Left lung (tissue), 10 donors: ENCODE measurements around the gene CRNKL1. TPM values are rescaled to one million over a fixed set of nuclear protein-coding genes. Genes with fewer than 3 reads are reported as not detected.
A peak's percentile ranks its signal among the peaks of the same experiment; 100 is the strongest.

Experiments
- ATAC-seq: fragments of 200-7000 bp; cut with Tn5 transposase; one replicate; pipeline ENCODE4 v1.9.1; 2020; ENCODE audit warnings: moderate library complexity
- DNase-seq, 4 donors: peaks; one replicate each; pipeline ENCODE4 v3.0.0-alpha.2; 2013 to 2020
- H3K27ac ChIP-seq, 2 donors: fragments of 200-600 bp; sonication (generic) in 1 of 2; one replicate each; pipeline versions ENCODE4 v1.5.0 to v1.8.0; 2020 to 2021
- H3K27me3 ChIP-seq, 2 donors: fragments of 200-600 bp; sonication (generic) in 1 of 2; one replicate each; pipeline versions ENCODE4 v1.5.0 to v1.8.0; 2020 to 2021
- H3K36me3 ChIP-seq, 2 donors: fragments of 200-600 bp; sonication (generic) in 1 of 2; one replicate each; pipeline versions ENCODE4 v1.5.0 to v1.8.0; 2020 to 2021
- H3K4me1 ChIP-seq, 2 donors: fragments of 200-600 bp; one replicate each; pipeline ENCODE4 v1.8.0; 2021
- H3K4me3 ChIP-seq, 2 donors: fragments of 200-600 bp; sonication (generic) in 1 of 2; one replicate each; pipeline versions ENCODE4 v1.5.0 to v1.8.0; 2020 to 2021; ENCODE audit warnings: mild to moderate bottlenecking in 1 of 2
- H3K9me3 ChIP-seq, 2 donors: fragments of 200-600 bp; sonication (generic) in 1 of 2; one replicate each; pipeline versions ENCODE4 v1.5.0 to v1.8.0; 2020 to 2021
- intact Hi-C, 2 donors: fragments of 100-400 bp; cut with DNase I; formaldehyde crosslinking; loops; one replicate each; pipeline versions ENCODE4 v1.11.2 to v1.14.2; 2022
- polyA plus RNA-seq, 6 donors: library from polyadenylated mRNA; unstranded; fragments of 120-200 nt; gene quantifications; one replicate each; pipeline ENCODE4 v1.2.1, GENCODE V29; 2013; ENCODE audit not compliant: insufficient read length in 6 of 6
- total RNA-seq, 2 donors: library from RNA; stranded (reverse); fragmentation: NEBNext Ultra II Directional; extraction: Animal tissue kit (Norgen Biotek cat#: 25700); gene quantifications; one replicate each; pipeline ENCODE4 v1.2.1, GENCODE V29; 2021
- TF ChIP-seq, protein P1 (sequence below), 2 donors: fragments of 200-600 bp; sonication (generic) in 1 of 2; IDR thresholded peaks; one replicate each; pipeline versions ENCODE4 v1.5.0 to v1.8.0; 2021; ENCODE audit warnings: antibody characterized with exemption in 2 of 2
- donor health status: DM: no; HTN: yes; CAD: no.
- donor health status: DM: no; HTN: no; CAD: no.

The CRNKL1 gene
- total and polyA plus RNA-seq, 8 donors, result 17.9 to 48.3 (median 40.2) TPM

DNA sequence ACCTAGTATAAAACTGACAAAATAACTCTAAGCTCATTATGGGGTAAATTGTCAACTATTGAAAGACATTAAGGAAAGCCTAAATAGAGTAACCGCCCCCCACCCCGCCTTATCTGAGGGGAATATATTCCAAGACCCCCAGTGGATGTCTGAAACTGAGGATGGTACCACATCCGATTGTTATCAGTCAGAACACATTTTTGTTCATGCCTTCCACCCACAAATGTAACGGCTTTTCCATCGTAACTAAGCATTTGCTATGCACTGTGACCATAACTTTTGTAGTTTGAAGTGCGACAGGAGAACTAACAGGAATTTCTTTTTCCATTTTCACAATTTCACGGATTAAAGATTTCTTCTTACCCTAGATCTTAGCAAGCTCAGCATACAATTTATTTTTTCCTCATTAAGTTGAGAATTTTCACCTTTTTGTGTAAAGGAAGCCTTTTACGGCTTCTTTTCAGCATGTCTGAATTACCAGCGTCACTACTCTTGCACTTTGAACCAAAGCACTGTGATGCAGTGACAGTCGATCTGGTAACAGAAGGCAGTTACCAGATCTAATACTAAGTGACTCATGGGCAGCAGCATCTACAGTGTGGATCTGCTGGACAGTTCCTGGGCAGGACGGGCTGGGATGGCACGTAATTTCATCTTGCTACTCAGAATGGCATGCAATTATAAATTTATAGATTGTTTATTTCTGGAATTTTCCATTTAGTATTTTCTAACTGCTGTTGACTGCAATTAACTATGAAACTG is 11.9 kb upstream of the CRNKL1 start:
- DNase-seq (no peak), ATAC-seq (no peak)
- Histone ChIP-seq H3K27me3 (peaks cover 0 to 10% of the 10 kb centered on the region in 2 donors), H3K27ac (no peak overlapping the region), H3K4me1 (no peaks in the 10 kb centered on the region), H3K4me3 (no peak overlapping the region), H3K36me3 (no peaks in the 10 kb centered on the region), H3K9me3 (no peaks in the 10 kb centered on the region)
- intact Hi-C loops, result no loop called here
- TF ChIP-seq, protein P1, sequence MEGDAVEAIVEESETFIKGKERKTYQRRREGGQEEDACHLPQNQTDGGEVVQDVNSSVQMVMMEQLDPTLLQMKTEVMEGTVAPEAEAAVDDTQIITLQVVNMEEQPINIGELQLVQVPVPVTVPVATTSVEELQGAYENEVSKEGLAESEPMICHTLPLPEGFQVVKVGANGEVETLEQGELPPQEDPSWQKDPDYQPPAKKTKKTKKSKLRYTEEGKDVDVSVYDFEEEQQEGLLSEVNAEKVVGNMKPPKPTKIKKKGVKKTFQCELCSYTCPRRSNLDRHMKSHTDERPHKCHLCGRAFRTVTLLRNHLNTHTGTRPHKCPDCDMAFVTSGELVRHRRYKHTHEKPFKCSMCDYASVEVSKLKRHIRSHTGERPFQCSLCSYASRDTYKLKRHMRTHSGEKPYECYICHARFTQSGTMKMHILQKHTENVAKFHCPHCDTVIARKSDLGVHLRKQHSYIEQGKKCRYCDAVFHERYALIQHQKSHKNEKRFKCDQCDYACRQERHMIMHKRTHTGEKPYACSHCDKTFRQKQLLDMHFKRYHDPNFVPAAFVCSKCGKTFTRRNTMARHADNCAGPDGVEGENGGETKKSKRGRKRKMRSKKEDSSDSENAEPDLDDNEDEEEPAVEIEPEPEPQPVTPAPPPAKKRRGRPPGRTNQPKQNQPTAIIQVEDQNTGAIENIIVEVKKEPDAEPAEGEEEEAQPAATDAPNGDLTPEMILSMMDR (IDR thresholded peaks at IDR 0.05), result no peak

DNA sequence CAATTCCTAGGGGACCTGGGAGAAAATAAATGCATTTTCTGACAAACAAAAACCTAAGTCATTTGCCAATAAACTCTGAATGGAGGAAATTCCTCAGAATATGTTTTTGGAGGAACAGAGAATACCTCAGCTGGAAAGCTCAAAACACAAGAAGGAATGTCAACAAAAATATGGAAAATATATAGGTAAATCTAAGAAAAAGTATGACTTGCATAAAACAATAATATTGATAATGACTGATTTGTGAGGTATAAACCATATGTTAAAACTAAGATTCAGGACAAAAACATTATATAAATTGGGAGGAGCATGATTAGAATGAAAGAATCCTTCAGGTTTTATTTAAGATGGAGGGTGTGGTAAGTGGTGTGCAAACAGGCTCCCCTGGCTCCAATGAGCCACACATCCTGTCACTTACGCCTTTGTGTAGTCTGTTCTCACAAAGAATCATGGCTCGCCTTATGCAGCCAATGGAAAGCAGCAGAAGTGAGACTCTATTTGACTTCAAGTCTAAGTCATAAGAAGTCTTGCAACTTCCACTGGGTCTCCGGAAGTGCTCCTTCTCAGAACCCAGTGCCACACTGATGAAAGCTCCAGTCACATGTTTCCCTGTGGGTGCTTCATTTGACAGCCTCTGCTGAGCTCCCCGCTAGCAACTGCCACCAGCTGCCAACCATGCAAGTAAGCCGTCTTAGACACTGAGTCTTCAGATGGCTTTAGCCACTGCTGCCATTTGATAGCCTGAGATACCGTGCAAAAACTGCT is 8.2 kb upstream of the CRNKL1 start:
- Histone ChIP-seq H3K27me3 (peaks cover 0 to 10% of the 10 kb centered on the region in 2 donors), H3K4me3 (no peak overlapping the region), H3K27ac (no peak overlapping the region), H3K4me1 (no peaks in the 10 kb centered on the region), H3K9me3 (no peaks in the 10 kb centered on the region), H3K36me3 (no peaks in the 10 kb centered on the region)
- TF ChIP-seq, protein P1 (IDR thresholded peaks at IDR 0.05), result no peak
- no peak for DNase-seq
- intact Hi-C loops, result no loop called here
- no peak for ATAC-seq

DNA sequence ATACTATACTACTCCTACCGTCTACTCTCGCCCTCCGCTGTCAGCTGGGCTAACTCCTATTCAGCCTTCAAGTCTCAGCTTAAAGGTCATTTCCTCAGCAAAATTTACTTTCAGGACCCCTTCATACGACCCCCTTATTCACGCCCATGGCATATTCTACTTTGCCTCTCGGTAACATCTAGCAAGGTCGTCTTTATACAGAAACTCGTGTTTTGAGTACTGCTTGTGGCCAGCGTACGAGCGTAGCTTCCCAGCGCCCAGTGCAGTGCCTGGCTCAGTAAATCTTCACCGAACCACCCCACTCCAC is 546 bp downstream of the CRNKL1 start:
- intact Hi-C loops, result no loop called here
- ATAC-seq (peak; percentile 29), DNase-seq (no peak)
- no peaks in the 10 kb centered on the region for H3K9me3 ChIP-seq
- H3K36me3 ChIP-seq, result peaks cover 0 to 38% of the 10 kb centered on the region in 2 donors
- TF ChIP-seq, protein P1 (IDR thresholded peaks at IDR 0.05), result no peak
- peak overlapping the region; percentile 94 to 98 for H3K4me3 ChIP-seq
- peak overlapping the region; percentile 85 to 94 for H3K27ac ChIP-seq
- no peaks in the 10 kb centered on the region for H3K27me3 ChIP-seq
- H3K4me1 ChIP-seq, result peaks cover 8 to 20% of the 10 kb centered on the region in 2 donors

DNA sequence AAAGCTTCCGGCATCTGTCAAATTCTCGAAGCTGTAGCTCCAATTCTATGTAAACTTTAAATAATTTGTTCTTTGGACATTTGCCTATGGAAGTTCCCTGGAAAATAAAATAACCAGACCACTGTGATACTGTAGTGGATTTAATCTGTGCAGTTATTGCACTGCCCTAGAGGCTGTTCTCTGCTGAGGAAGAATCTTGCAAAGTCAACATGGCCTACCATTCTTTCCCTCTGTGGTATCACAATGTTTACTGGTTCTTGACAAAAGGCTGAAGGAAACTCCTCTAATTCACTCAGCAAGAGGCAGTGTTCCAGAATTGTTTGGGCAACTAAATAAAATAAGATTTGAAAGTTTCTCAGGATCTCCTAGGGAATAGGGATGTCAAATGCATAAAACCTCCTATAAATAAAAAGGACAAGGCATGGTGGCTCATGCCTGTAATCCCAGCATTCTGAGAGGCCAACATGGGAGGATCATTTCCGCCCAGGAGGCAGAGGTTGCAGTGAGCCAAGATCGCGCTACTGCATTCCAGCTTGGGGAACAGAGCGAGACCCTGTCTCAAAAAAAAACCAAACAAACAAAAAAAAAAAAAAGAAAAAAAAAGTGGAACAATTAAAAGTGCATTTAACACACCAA is 12.4 kb downstream of the CRNKL1 start:
- Histone ChIP-seq H3K27me3 (no peaks in the 10 kb centered on the region), H3K9me3 (no peaks in the 10 kb centered on the region), H3K27ac (no peak overlapping the region), H3K36me3 (peaks cover 0 to 100% of the 10 kb centered on the region in 2 donors), H3K4me3 (no peak overlapping the region), H3K4me1 (no peaks in the 10 kb centered on the region)
- intact Hi-C loops, result no loop called here
- TF ChIP-seq, protein P1 (IDR thresholded peaks at IDR 0.05), result no peak
- DNase-seq (no peak), ATAC-seq (no peak)

DNA sequence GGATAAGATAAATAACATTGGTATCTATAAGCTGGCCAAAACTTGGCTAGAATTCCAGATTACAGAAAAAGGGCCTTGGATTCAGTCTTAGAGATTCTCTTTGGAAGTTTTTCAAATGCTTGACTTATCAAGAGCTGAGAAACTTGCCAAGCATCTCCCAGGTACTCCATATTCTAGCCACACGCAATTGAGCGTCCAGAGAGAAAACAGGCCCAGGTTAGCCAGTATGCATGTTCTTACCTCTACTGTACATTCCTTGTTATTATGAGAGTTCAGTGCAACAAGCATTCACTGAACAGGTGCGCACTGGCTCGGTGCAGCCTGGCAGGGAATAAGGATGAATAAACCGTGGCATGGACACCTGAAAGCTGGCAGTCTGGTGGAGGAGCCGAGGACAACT is 13.7 kb downstream of the CRNKL1 start:
- Histone ChIP-seq H3K27ac (no peak overlapping the region), H3K9me3 (no peaks in the 10 kb centered on the region), H3K4me3 (no peak overlapping the region), H3K27me3 (no peaks in the 10 kb centered on the region), H3K4me1 (no peaks in the 10 kb centered on the region), H3K36me3 (peaks cover 0 to 100% of the 10 kb centered on the region in 2 donors)
- ATAC-seq (peak; percentile 50), DNase-seq (no peak)
- intact Hi-C loops, result no loop called here
- TF ChIP-seq, protein P1 (IDR thresholded peaks at IDR 0.05), result no peak
